ENCODE results near the gene S100A6.

DNA sequence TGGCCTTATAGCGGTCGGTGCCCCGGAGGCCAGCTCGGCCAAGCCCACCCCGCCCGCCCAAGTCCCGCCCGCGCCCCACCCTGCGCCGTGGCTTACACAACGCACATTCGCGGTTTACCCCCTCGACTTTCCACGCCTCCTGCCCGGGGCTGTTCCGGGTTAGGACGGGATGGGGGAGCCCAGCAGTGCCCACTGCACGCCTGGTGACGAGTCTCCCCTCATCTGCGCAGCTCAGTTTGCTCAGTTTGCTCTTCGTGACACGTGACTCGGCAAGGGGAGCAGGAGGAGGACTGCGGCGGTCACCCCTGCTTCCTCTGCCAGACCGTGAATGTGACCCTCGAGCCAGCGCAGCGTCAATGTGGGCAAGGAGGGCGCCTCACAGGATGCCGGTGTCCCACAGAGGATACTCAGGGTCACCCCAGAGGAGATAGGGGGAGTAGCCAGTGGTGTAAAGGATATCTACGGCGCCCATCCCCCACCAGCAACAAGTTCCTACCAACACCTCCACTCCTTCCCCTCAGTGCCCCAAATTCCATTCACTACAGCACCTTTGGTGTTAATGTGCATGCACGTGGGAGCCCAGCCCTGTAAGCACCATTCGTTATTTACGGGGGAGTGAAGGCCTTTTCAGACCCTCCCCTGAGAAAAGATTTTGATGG lies 350 bp upstream of the S100A6 start:
- TF ChIP-seq CTCF (IDR thresholded peaks at IDR 0.05), result no peak
- no peak for TF ChIP-seq EZH2 (IDR thresholded peaks at IDR 0.05; ENCODE audit: borderline replicate concordance, insufficient read depth, low read depth, low read length, poor library complexity, severe bottlenecking)
